GM21528 (cell line): Measurements from ENCODE around the gene PALLD.

ENCODE experiments used
- ATAC-seq: cut with Tn5 transposase; IDR thresholded peaks from one replicate; pipeline ENCODE4 v1.9.1; 2021; ENCODE audit warnings: mild to moderate bottlenecking, moderate library complexity; ENCODE audit not compliant: unreplicated experiment, low FRiP score

PALLD gene

DNA sequence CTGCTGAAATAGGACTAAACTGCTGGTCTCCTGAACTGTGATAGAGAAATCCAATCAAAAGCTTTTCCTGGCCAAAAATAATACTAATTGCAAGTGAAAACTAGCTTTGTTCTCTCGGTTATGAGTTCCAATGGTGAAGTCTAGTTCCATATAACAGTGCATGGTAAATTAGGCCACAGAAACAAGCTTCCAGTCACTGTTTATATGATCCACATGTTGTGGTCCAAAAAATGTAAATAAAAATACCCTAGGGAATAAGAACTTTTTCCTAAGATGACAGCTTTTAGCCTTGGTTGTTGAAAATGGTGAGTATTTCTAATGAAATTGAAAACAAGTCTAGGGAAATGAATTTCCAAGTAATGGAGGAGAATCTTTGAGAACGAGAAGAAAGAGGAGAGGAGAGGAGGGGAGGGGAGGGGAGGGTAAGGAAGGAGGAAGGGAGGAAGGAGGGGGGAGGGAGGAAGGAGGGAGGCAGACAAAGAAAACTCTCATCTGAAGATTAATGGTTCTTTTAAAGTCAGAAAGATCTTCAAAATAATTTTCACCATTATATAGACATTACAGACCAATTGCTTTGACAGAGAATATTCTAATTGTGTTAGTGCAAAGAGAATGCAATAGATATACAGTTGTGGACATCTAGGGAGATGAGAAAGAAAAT is 26.1 kb downstream of the PALLD start:
- ATAC-seq = no peak

DNA sequence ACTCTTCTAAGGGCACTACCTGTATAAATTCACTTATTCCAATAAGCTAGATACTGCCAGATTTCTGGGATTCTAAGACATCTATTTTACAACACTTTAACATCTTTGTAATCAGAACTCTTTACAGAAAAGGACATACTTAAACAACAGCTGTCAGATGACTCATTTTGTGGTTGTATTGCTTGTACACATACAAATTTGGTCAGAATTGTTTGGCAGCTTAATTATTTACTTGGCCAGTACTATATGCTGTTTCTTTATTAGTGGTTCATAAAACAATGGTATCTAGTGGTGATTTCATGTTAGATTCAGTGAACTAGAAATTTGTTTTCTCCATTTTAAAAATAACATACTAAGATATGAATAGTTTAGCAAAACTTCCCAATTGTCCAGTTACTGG is 27.2 kb downstream of the PALLD start:
- no peak for ATAC-seq

DNA sequence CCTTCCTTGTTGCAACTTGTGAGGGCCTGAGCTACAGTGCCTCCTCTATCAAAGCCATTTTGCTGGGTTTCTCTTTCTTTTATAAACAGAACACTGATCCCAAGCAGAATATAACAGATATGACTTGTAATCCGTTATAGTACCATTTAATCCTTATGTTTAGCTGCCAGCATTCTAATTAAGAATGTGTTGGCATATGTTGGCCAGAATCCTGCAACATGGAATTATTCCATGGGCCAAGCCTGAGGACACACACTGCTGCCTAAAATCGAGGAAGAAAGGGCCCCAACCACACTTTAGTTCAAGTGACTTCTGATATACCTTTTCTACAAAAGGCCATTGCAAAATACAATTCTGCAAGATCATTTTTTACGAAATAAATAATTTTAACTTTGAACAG is 28.0 kb downstream of the PALLD start:
- no peak for ATAC-seq

DNA sequence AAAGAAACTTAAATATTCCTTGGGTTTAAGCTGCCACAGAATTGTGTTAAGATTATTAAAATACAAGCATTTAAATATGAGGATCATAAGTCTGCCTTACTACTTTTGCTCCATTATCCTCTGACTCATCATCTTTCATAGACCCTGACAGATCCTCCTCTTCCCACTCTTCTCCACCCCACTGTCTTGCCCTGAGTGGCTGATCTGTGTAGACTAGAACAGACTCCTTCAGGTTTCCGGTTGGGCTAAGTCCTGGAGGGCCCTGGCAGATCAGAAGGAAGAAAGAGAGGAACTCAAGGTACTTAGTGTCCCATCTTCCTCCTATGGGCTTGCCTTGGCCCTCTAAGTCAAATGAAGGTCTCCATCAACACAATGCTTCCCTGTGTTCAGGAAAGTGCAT is 30.7 kb downstream of the PALLD start:
- no peak for ATAC-seq

DNA sequence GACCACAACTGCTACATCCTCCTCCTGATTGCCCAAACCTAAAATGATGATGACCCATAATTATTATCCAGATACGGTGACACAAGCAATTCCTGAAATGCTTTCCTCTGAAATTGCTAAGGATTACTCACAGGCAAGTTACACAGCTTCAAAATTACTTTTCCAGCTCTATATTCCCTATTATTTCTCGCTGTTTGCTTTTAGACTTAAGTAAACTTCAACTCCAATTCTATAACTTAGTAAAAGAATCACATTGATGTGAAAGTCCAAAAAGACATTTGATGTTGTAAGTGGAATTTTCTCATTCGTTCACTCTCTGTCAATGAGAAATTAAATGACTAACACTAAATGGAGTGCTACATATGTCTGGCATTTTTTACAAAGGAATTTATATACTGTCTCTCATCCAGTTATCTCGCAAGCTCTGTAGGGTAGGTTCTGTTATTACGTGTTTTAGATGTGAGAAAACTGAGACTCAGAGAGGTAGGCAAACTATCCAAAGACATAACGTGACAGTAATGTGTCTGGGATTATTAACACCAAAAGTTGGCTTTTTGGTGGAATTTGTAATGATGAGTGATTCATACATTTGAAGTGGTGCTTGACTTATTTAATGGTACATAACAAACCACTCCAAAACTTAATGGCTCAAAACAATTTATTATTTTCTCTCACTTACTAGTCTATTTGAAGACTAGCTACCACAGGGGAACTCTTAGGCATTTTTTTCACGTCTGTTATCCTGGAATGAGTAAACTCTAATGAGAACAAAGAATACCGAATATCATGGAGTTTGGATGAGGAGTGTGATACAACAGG is 31.5 kb downstream of the PALLD start:
- ATAC-seq = no peak

DNA sequence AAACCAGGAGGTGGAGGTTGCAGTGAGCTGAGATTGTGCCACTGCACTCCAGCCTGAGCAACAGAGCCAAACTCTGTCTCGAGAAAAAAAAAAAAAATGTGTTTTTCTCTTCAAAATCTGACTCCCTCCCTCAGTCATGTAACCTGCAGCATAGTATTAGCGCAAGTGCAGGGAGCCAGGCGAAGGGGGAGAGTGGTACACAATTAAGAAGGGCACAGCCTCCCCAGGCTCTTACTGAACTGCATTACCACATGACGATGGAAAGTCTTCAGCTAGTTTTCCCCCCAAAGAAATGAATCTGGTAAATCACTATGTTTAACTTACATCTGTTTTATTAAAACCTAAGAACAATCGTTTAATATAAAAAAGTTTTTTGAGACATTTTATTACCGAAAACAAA is 32.4 kb downstream of the PALLD start:
- ATAC-seq = no peak

DNA sequence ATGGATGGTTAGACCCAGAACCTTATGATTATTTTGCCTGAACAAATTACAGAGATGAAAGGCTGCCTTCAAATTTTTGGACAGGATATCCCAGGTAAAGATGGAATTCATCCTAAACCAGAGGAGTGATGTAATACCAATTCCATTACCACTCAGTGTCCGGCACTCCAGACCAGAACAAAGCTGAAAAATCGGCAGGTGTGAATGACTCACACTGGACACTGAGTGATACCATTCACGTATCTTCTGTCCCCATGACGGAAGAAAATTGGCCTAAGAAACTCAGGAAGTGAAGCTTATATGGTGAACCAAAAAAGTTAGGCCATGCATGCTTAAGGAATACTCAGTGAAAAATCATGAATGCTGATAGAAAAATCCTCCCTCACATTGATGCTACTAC is 34.5 kb downstream of the PALLD start:
- ATAC-seq = no peak

DNA sequence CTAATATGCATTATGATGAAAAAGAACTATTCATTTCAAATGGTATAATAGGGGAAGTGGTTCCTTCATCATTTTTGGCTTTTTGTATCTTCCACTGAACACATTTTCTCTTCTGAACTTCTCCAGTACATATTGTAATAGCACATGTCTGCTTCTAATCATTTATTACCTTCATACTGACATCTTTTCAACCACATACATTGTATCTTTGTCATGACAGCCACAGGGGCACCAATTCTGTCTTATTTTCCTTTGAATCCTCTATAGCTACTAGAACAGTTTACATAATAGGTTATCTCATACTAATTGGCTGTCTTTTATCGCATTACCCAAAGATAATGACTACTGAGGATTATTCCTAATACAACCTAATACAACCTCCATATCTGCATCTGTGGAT is 37.7 kb downstream of the PALLD start:
- no peak for ATAC-seq

DNA sequence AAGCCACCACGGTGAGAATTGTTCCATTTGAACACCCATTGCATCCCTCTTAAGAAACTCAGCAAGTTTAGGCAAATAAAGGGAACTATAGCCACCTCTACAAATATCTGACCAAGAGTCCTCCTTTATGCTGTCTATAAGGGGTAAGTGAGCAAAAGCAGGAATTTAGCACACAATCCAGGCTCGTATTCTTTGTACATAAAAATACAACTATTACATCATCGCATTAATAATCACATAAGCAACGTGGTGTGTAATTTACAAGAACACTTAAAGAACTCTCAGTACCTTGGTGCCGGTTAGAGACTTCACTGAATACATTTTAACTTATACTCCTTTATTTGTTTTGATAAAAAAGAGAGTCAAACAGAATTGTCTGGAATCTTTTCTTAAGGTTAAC is 38.8 kb downstream of the PALLD start:
- ATAC-seq = no peak

DNA sequence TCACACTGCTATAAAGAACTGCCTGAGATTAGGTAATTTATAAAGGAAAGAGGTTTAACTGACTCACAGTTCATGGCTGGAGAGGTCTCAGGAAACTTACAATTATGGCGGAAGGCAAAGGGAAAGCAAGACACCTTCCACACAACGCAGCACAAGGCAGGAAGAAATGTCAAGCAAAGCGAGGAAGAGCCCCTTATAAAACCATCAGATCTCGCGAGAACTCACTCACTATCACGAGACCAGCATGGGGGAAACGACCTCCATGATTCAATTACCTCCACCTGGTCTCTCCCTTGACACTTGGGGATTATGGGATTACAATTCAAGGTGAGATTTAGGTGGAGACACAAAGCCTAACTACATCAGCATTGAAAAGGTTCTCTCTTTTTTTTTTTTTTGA is 39.6 kb downstream of the PALLD start:
- ATAC-seq = no peak

DNA sequence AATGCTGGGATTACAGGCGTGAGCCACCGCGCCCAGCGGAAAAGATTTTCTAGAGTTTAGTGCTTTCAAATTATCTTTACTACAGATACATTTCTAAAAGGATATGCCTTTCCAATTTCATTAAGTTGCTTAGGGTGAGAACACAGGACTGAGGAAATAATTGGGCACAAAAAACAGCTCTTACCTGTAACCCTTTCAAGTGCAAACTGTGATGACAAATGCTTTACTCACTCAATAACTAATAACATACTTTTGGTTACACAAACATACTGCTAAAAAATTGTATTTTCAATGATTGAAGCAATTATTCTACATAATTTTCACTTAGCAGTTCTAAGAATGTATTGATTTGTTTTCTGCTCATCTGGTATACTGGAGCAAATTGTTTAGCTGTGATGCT is 40.2 kb downstream of the PALLD start:
- ATAC-seq = no peak

DNA sequence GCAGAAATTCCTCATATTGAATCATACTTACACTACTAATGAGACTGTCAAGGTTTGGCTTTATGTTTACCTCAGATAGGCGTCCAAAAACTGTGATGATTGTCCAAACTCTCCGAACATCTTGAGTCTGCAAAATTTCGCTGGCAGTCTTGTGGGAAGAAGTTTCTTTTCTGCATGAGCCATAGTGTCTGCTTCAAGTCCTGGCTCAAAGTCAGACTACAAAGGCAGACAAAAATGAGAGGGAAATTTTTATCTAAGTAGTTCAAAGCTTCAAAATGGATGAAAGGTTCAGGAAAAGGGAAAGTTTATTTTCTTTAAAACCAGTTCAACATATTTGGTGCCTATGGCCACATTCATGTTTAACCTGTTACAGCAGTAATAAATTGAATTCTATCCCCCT is 40.7 kb downstream of the PALLD start:
- ATAC-seq = no peak

DNA sequence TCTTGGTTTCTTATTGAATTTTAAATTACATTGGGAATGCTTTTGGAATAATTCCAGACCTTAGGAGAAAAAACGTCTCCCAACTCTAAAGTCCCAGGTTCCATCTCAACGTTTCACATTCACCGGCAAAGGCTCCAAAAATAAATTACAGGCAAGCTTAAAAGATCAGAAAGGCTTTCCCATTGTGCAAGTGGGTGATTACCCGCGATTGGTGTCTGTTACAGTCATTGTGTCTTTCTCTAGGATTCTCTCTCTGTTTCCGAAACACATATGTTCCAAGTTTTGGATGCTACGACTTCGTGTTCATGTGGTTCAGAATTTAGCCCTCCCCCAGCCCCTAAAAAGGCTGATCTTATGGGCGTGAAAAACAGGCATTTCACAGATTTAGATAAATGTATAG is 41.8 kb downstream of the PALLD start:
- no peak for ATAC-seq

DNA sequence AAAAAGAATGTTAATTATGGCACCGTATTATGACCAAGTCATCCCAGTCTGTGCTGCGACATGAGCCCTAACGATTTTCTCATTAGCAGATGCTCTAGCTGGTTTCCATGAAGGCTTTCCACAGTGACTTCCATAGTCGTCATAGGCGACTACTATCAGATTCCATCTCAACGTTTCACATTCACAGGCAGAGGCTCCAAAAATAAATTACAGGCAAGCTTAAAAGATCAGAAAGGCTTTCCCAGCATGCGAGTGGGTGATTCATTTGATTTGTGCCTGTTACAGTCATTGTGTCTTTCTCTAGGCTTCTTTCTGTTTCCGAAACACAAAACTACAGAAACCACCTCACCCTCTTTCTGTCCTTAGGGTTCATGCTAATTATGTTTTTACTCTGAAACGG is 43.2 kb downstream of the PALLD start:
- no peak for ATAC-seq

DNA sequence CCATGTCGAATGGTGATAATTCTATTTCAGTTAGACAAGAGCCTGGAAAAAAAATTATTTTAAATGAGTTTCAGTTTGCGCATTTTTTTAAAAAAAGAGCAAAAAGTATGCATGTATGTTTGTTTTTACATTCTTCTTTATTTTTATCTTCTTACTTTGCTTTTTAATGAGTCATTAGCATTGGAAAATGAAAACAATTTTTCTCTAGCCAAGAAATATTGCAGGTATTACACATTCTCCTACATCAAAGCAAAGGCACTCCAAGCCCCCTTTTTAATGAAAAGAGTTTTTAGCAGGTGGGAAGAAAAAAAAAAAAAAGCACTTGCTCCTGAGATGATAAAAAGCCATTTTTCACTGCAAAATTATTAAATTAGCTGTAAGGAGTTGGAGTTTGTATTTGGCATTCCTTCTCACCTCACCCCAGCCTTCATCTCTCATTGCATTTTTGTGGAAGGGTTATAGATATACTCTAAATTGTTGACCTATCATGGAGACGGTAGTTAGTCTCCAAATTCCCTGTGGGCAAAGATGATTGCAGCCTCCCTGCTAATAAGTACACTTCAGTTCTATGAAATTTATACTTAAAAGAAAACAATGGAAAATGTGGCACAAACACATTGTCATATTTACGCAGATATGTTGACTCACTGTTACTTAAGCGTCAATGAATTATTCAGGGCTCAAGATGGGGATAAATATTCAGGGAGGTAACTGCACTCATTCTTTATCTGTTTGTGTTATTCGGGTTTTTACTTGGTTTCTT is 43.8 kb downstream of the PALLD start:
- ATAC-seq = no peak

DNA sequence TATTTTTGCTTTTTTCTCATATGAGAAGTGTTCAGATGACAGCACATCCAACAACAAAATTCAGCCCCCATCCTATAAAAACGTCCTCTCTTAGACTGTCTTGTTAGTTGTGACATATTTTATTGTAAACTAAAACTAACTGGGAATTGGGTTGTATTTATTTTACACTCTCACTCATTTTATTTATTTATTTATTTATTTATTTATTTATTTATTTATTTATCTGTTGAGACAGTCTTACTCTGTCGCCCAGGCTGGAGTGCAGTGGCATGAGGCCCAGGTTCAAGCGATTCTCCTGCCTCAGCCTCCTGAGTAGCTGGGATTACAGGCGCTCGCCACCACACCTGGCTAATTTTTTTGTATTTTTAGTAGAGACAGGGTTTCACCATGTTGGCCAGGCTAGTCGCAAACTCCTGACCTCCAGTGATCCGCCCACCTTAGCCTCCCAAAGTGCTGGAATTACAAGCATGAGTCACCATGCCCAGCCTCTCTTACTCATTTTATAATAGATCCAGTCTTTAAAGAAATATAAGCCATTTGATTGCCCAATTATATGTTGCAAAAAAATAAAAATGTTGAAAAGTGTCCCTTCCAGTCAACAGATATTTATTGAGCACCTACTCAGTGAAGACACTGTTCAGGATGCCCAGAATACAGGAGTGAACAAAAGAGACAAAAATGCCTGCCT is 44.6 kb downstream of the PALLD start:
- no peak for ATAC-seq

DNA sequence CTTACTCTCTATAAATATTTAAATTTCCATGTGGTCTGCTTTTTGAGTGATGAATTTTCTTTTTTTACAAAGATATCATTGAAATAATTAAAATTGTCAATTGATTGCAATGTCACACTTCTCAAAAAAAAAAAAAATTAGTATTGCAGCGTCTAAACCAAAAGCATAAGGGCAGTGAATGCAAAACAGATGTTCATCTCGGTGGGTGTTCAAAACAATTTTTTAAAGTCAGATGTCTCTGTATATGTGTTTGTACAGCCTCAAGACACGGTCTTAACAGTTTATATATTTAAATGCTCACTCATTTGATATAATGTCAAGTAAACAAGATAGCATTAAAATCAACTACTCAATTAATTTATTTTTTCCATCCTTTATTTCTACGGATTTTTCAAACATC is 52.3 kb downstream of the PALLD start:
- ATAC-seq = no peak

DNA sequence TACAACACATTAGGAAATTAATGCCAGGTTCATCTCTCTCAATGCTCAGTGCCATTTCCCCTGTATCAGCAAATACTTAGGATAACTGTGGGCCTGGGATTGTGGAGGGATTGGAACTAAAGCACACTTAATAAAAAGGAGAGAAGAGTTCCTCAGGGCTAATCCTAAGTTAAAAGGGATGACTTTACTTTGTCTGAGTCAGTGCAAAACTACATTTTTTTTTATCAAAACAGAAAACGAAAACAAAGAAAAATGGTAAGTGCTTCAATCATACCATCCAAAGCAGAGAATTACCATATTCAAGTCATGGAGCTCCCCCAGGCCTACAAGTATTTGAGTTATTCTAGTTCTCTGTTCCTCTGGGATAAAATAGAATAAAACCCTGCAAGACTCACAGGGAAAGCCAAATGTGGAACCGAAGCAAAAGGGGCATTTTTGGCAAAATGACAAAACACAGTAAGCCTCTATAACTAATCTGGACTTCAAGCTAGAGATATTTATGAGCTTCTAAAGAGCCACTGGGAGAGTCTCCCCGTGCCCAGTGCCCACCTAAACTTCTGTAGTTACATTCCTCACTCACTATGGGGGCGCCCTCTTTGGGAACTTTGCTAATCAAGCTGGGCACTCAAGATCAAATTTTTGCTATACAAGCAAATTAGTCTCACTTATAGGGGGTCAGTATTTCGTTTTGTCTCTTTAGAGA is 53.4 kb downstream of the PALLD start:
- no peak for ATAC-seq

DNA sequence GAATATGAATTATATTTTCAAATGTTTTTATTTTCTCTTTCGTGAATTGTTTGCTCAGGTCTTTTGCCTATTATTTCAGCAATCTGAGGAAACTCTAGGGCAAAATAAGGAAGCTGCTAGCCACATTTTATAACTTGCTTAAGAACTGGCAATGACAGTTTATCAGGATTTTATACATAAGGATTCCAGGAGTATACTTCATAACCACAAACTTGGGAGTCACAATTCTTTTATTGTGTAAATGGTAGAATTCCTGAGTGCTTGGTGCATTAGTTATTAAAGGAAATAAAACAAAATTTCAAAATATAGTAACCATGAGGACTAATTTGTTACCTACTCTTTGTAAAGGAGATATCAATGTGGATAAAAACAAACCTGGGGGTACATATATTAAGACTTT is 54.4 kb downstream of the PALLD start:
- ATAC-seq = no peak

DNA sequence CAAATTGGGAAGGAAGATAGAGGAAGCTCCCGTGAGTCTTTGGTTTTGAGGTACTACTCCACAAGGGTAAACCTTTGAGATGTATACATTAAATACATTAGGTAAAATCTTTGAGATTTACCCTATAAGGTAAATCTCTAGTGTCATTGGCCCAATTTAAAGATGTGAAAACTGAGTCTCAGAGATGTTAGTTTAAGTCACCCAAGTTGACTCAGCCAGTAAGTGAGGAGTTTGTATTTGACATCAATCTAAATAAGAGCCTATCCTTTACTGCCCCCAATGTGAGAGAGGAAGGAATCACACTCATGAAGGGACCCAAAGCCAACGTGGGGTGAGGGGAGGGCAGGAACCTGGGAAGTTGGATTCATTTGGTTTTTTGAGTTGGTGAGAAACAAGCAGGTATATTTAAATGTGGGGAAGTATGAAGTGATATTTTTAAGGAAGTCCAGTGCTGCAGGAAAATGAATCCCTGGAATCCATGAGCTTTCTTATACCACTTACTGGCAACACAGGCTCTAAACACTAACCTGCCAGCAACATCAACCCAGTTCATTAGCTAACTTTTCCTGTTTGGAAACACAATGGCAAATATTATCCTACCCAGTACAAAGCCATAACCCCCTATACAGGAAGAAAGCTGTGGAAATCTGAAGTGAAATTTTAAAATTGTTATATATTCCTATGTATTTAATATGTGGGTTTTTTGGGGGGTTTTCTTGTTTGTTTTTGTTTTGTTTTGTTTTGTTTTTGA is 55.3 kb downstream of the PALLD start:
- no peak for ATAC-seq
